Naive B cell (primary cell): ENCODE data around the gene C1orf105. TPM values are rescaled to one million over a fixed set of nuclear protein-coding genes. Genes with fewer than 3 reads are reported as not detected.

Experiments
- ATAC-seq, 2 donors: fragments of 150-1000 bp; cut with Tn5 transposase; 2 replicates each; pipeline ENCODE4 v1.10.0; 2021; ENCODE audit warnings: low read depth in 2 of 2, mild to moderate bottlenecking in 2 of 2, moderate library complexity in 2 of 2
- DNase-seq: peaks from one replicate; pipeline ENCODE4 v3.0.0; 2022
- H3K27ac Mint-ChIP-seq, 6 donors: one replicate each; pipeline ENCODE4 v1.8.0; 2020 to 2022; ENCODE audit warnings: mild to moderate bottlenecking in 6 of 6, mixed read lengths in 6 of 6, moderate library complexity in 5 of 6, inconsistent platforms in 2 of 6
- H3K27me3 Mint-ChIP-seq, 3 donors: one replicate each; pipeline ENCODE4 v1.8.0; 2021 to 2022; ENCODE audit warnings: mixed read lengths in 3 of 3, mild to moderate bottlenecking in 1 of 3
- H3K36me3 Mint-ChIP-seq, 2 donors: one replicate each; pipeline ENCODE4 v1.8.0; 2020 to 2022; ENCODE audit warnings: mixed read lengths in 2 of 2, inconsistent platforms in 1 of 2, mild to moderate bottlenecking in 1 of 2
- H3K4me1 Mint-ChIP-seq, 3 donors: one replicate each; pipeline ENCODE4 v1.8.0; 2020 to 2022; ENCODE audit warnings: mixed read lengths in 3 of 3, inconsistent platforms in 1 of 3, mild to moderate bottlenecking in 1 of 3, moderate library complexity in 1 of 3
- H3K4me3 Mint-ChIP-seq, 8 donors: one replicate each; pipeline ENCODE4 v1.8.0; 2020 to 2022; ENCODE audit warnings: mild to moderate bottlenecking in 8 of 8, mixed read lengths in 8 of 8, moderate library complexity in 8 of 8, inconsistent platforms in 2 of 8
- H3K9me3 Mint-ChIP-seq, 7 donors: one replicate each; pipeline ENCODE4 v1.8.0; 2020 to 2022; ENCODE audit warnings: mixed read lengths in 7 of 7, mild to moderate bottlenecking in 5 of 7, inconsistent platforms in 2 of 7, moderate library complexity in 1 of 7
- polyA plus RNA-seq, 6 donors: library from polyadenylated mRNA; unstranded; fragments of 300-500 nt; fragmentation: Illumina TruSeq; gene quantifications; one replicate each; pipeline ENCODE4 v1.2.3, GENCODE V29; 2021; ENCODE audit warnings: low read depth in 6 of 6

The C1orf105 gene
- polyA plus RNA-seq, 6 donors from 2014 or later, result not detected

DNA sequence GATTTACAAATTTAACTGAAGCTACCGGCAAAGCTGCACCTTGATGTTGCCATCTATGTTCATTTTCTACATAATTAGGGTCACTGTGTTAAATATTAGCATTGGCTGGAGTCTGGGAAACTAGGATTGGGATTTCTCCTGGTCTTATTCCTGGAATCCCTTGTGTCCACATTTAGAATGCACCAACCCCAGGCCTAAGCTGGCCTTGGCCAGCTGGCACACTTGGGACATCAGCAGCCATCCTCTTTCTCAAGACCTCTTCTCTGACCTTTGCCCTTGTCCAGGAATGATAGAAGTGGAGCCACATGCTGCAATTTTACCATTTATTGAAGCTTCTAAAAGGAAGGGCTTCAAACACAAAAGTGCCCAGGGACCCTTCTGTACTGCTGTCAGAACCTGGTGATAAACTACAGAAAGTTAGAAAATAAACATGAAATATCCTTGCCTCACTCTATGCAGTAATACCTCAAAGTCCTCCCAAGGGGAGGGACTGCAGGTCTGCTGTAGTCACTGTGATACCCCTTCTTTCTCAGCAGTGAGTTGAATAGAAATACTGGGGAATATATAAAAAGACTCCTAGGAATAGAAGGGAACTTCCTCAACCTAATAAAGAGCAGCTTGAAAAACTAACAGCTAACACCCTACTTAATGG lies 37.1 kb downstream of the C1orf105 start:
- no peaks in the 10 kb centered on the region for H3K36me3 Mint-ChIP-seq
- no peak overlapping the region for H3K27ac Mint-ChIP-seq
- H3K4me1 Mint-ChIP-seq, result no peaks in the 10 kb centered on the region
- H3K27me3 Mint-ChIP-seq, result peaks cover 0 to 15% (median 10%) of the 10 kb centered on the region in 3 donors
- H3K9me3 Mint-ChIP-seq, result no peaks in the 10 kb centered on the region
- ATAC-seq (no peak), DNase-seq (no peak)
- peak overlapping the region in 1 of 8 donors; percentile 15 for H3K4me3 Mint-ChIP-seq

GRCh38 chr1:172460177-172460576 lies 39.7 kb downstream of the C1orf105 start:
- no peaks in the 10 kb centered on the region for H3K4me1 Mint-ChIP-seq
- H3K27me3 Mint-ChIP-seq, result peaks cover 0 to 15% (median under 1%) of the 10 kb centered on the region in 3 donors
- no peak for DNase-seq
- no peak overlapping the region for H3K4me3 Mint-ChIP-seq
- H3K9me3 Mint-ChIP-seq, result no peaks in the 10 kb centered on the region
- no peaks in the 10 kb centered on the region for H3K36me3 Mint-ChIP-seq
- no peak for ATAC-seq
- no peak overlapping the region for H3K27ac Mint-ChIP-seq

DNA sequence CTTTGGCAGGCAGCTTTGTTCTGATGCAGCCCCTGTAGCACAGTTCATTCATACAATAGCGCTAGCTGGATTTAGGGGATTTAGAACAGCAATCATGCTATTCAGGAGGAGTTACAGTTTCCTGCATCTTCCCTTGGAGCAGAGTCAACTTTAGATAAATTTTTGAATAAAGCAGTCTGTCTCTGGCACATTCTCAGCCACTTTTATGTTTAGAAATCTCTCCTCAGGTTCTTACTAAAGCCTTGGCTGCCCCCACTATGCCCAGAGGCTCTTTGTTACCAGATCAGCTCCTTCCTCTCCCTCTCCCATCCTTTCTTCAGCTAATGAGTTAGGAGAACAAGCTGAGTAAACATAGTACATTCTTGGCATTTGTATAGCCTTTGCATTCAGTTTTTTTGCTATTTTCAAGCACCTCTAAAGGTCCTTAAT lies 40.4 kb downstream of the C1orf105 start:
- Mint-ChIP-seq H3K4me1 (no peaks in the 10 kb centered on the region), H3K9me3 (no peaks in the 10 kb centered on the region), H3K36me3 (no peaks in the 10 kb centered on the region), H3K4me3 (no peak overlapping the region), H3K27ac (no peak overlapping the region), H3K27me3 (peaks cover 0 to 20% (median 4%) of the 10 kb centered on the region in 3 donors)
- DNase-seq (no peak), ATAC-seq (no peak)

DNA sequence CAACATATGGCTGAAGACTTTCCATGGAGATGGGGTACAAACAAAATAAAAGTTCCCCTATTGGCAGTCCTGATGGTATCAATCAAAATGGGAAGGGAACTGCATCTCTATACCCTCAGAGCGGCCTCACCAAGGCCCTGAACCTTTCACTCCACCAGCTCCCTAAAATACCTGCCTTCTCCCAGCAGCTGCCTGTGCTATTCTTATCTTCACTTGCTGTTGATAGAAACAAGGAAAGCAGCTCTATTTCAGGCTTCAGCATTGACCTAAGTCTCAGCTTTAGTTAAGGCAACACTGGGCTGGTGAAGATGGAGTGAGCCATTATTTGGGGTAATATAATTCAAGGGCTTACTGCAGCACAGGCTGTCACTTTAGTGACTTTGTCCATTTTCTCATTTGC lies 45.1 kb downstream of the C1orf105 start:
- H3K9me3 Mint-ChIP-seq, result no peaks in the 10 kb centered on the region
- peak overlapping the region in 1 of 6 donors; percentile 2 for H3K27ac Mint-ChIP-seq
- DNase-seq (no peak), ATAC-seq (no peak)
- H3K4me1 Mint-ChIP-seq, result no peaks in the 10 kb centered on the region
- H3K36me3 Mint-ChIP-seq, result no peaks in the 10 kb centered on the region
- H3K4me3 Mint-ChIP-seq, result no peak overlapping the region
- peaks cover 0 to 11% (median 4%) of the 10 kb centered on the region in 3 donors for H3K27me3 Mint-ChIP-seq

DNA sequence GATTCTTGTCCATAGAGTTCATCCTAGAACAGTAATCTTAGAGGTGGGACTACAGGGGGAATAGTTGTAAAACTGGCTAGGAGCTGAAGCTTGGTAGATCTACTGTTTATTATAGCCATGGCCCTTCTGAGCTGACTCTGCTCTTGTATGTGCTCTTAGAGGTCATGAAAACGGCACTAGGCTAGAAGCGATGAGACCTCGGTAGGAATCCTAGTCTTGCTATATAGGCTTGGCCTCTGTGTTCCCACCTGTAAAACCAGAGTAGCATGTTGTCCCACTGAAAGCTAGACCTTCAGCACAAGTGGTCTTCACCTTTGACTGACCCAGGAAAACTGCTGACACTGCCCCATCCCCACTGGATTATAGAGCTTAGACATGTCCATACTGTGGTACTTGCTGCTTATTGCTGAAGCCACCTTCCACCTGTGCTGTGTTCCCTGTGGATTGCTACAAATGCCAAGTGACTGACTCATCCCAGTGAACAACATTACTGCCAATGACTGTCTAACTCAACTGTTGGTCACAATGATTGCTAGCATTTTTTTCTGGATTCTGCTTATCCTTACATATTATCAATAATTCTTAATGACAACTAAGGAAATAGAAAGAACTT lies 46.4 kb downstream of the C1orf105 start:
- no peak for ATAC-seq
- DNase-seq, result no peak
- no peak overlapping the region for H3K4me3 Mint-ChIP-seq
- peaks cover 0 to 11% (median 4%) of the 10 kb centered on the region in 3 donors for H3K27me3 Mint-ChIP-seq
- no peaks in the 10 kb centered on the region for H3K9me3 Mint-ChIP-seq
- no peaks in the 10 kb centered on the region for H3K36me3 Mint-ChIP-seq
- no peaks in the 10 kb centered on the region for H3K4me1 Mint-ChIP-seq
- H3K27ac Mint-ChIP-seq, result no peak overlapping the region

GRCh38 chr1:172467446-172467845 lies 47.0 kb downstream of the C1orf105 start:
- Mint-ChIP-seq H3K9me3 (no peaks in the 10 kb centered on the region), H3K27me3 (peaks cover 0 to 11% (median 4%) of the 10 kb centered on the region in 3 donors), H3K36me3 (no peaks in the 10 kb centered on the region), H3K27ac (no peak overlapping the region), H3K4me3 (no peak overlapping the region), H3K4me1 (peaks cover 0 to 1% (median 0%) of the 10 kb centered on the region in 3 donors)
- DNase-seq (no peak), ATAC-seq (no peak)

- no peaks in the 10 kb centered on the region for H3K9me3 Mint-ChIP-seq
- H3K36me3 Mint-ChIP-seq, result no peaks in the 10 kb centered on the region
- no peak overlapping the region for H3K27ac Mint-ChIP-seq
- peaks cover 0 to 12% (median 4%) of the 10 kb centered on the region in 3 donors for H3K27me3 Mint-ChIP-seq
- H3K4me3 Mint-ChIP-seq, result no peak overlapping the region
- H3K4me1 Mint-ChIP-seq, result peaks cover 0 to 5% (median 0%) of the 10 kb centered on the region in 3 donors
- DNase-seq (no peak), ATAC-seq (no peak)
These were observed 47.8 kb downstream of the C1orf105 start for GRCh38 chr1:172468296-172468695.

DNA sequence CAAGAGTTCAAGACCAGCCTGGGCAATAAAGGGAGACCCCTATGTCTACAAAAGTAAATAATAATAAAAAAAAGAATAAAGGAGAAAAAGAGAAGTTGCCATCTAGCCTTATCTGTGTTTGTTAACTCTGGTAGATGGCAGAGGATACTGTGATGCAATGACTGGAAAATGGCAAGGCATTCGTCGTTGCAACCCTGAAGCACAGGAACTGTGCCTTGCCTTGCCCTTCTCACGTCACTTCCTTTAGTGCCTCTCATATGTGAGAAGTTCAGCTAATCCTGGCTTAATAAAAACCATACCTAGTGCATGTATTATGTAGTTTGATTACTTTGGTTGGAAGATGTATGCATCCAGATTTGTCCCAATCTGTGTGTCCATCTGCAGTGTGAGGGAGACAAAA lies 49.2 kb downstream of the C1orf105 start:
- Mint-ChIP-seq H3K4me3 (no peak overlapping the region), H3K27ac (no peak overlapping the region), H3K27me3 (peaks cover 0 to 16% (median 4%) of the 10 kb centered on the region in 3 donors), H3K36me3 (no peaks in the 10 kb centered on the region), H3K9me3 (no peaks in the 10 kb centered on the region), H3K4me1 (peaks cover 0 to 5% (median 0%) of the 10 kb centered on the region in 3 donors)
- no peak for ATAC-seq
- no peak for DNase-seq

GRCh38 chr1:172470149-172470548 lies 49.7 kb downstream of the C1orf105 start:
- no peak overlapping the region for H3K4me3 Mint-ChIP-seq
- no peak overlapping the region for H3K27ac Mint-ChIP-seq
- DNase-seq, result no peak
- H3K4me1 Mint-ChIP-seq, result peaks cover 0 to 5% (median 0%) of the 10 kb centered on the region in 3 donors
- no peaks in the 10 kb centered on the region for H3K36me3 Mint-ChIP-seq
- H3K27me3 Mint-ChIP-seq, result peaks cover 0 to 16% (median 4%) of the 10 kb centered on the region in 3 donors
- no peak for ATAC-seq
- no peaks in the 10 kb centered on the region for H3K9me3 Mint-ChIP-seq

- Mint-ChIP-seq H3K4me3 (no peak overlapping the region), H3K36me3 (no peaks in the 10 kb centered on the region), H3K9me3 (no peaks in the 10 kb centered on the region), H3K27ac (no peak overlapping the region), H3K4me1 (peaks cover 0 to 5% (median 0%) of the 10 kb centered on the region in 3 donors), H3K27me3 (peaks cover 0 to 5% (median 0%) of the 10 kb centered on the region in 3 donors)
- DNase-seq (no peak), ATAC-seq (no peak)
These were observed 51.2 kb downstream of the C1orf105 start for GRCh38 chr1:172471666-172472065.

GRCh38 chr1:172472495-172472894 lies 52.0 kb downstream of the C1orf105 start:
- no peak for DNase-seq
- no peaks in the 10 kb centered on the region for H3K9me3 Mint-ChIP-seq
- H3K27ac Mint-ChIP-seq, result peak overlapping the region in 1 of 6 donors; percentile 41

GRCh38 chr1:172473302-172473701 lies 52.8 kb downstream of the C1orf105 start:
- no peaks in the 10 kb centered on the region for H3K36me3 Mint-ChIP-seq
- no peaks in the 10 kb centered on the region for H3K9me3 Mint-ChIP-seq
- peaks cover 0 to 5% (median 0%) of the 10 kb centered on the region in 3 donors for H3K27me3 Mint-ChIP-seq
- no peak overlapping the region for H3K4me3 Mint-ChIP-seq
- no peak overlapping the region for H3K27ac Mint-ChIP-seq
- ATAC-seq (no peak), DNase-seq (no peak)
- H3K4me1 Mint-ChIP-seq, result peaks cover 0 to 5% (median 0%) of the 10 kb centered on the region in 3 donors

More at GRCh38 chr1:172472495-172472894, 52.0 kb downstream of the C1orf105 start:
- Mint-ChIP-seq H3K4me3 (no peak overlapping the region), H3K27me3 (peaks cover 0 to 5% (median 0%) of the 10 kb centered on the region in 3 donors), H3K36me3 (no peaks in the 10 kb centered on the region), H3K4me1 (peaks cover 0 to 5% (median 0%) of the 10 kb centered on the region in 3 donors)
- ATAC-seq, result no peak

GRCh38 chr1:172473842-172474241 lies 53.4 kb downstream of the C1orf105 start:
- ATAC-seq (no peak), DNase-seq (no peak)
- Mint-ChIP-seq H3K27ac (no peak overlapping the region), H3K4me3 (no peak overlapping the region), H3K9me3 (no peaks in the 10 kb centered on the region), H3K36me3 (no peaks in the 10 kb centered on the region), H3K4me1 (peaks cover 0 to 5% (median 0%) of the 10 kb centered on the region in 3 donors), H3K27me3 (peaks cover 0 to 5% (median 0%) of the 10 kb centered on the region in 3 donors)

DNA sequence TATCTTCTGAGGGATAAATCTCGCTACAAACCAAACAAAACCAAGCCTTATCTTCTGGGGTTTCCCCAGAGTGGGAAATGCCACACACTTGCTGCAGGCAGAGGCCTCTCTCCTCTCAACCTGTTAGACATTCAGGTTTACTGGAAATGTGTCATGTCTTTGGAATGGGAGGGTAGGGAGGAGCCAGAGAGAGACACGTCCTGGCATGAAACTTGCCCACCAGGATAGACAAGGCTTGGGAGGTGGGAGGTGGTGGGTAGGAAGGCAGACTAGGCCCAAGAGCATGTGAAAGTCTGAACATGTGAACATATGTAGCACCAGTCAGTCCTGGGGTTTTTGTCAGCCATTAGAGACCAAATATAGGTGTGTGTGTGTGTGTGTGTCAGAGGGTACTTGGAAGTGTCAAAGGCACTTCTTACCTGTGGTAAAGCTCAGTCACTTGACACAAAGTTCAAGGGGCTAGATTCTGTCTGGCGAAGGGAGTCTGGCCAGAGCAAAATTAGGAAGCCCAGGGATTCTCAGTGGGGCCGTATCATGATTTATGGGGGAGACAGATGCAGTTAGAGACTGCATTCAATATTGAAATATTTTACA lies 55.8 kb downstream of the C1orf105 start:
- DNase-seq (no peak), ATAC-seq (no peak)
- Mint-ChIP-seq H3K4me1 (peaks cover 0 to 5% (median 0%) of the 10 kb centered on the region in 3 donors), H3K27me3 (peaks cover 0 to 13% (median 4%) of the 10 kb centered on the region in 3 donors), H3K27ac (peak overlapping the region in 1 of 6 donors; percentile 69), H3K4me3 (no peak overlapping the region), H3K9me3 (no peaks in the 10 kb centered on the region), H3K36me3 (no peaks in the 10 kb centered on the region)
